Erythroblast (primary cell): ENCODE data around the gene OR13A1.
"Not testable (repeated sequence)": the region's sequence is repeated elsewhere in the genome, so short reads cannot be mapped to it uniquely, and the experiment has no call there.

Source experiments
- DNase-seq, 2 experiments: peaks; one replicate each; lab custom pipeline; 2025; lab: John Stamatoyannopoulos, UW
- GATA1 ChIP-seq: IDR thresholded peaks from 2 replicates; pipeline ENCODE4 v1.6.1; 2011; ENCODE audit warnings: low read depth, mild to moderate bottlenecking, control low read depth, low read length, moderate library complexity
- POLR2A ChIP-seq: IDR thresholded peaks from 2 replicates; pipeline ENCODE4 v1.6.1; 2011; ENCODE audit warnings: mild to moderate bottlenecking, low read length

OR13A1 gene

DNA sequence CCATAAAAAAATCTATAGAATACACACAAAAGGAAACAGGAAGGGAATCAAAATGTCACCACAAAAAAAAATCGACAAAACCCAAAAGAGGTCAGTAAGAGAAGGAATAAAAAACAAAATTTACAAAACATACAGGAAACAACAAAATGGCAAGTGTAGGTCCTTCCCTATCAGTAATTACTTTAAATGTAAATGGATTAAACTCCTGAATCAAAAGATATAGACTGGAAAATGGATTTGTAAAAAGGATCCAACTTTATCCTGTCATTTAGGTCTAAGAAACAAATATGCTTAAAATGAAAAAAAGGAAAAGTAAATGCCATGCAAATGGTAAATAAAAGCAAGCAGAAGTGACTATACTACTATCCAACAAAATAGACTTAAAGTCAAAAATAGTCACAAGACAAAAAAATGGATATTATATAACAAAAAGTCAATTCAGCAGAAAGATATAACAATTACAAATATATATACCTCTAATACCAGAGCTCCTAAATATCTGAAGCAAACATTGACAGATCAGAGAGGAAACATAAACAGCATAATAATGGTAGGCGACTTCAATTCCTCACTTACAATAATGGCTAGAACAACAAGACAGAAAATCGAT, 2.0 kb downstream of the OR13A1 start:
- DNase-seq: no peak
- no peak for TF ChIP-seq GATA1
- no peak for TF ChIP-seq POLR2A

DNA sequence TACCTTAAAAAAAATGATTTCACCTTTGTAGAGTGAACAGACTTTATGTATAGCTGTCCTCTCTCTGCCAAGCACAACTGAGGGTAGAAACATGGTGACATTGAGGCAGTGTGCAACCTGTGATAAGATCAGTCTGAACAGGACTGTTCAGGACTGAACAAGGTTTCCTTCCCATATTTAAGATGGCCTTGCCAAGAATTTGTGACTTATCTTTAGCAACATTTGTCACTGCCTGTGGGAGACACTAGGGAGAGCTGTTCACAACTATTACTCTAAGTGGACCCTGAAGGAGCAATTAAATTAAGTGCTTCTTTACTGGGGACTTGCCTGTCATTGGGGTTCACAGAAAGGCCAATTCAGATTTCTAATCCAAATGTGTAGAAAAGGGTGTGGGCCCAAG, 6.7 kb downstream of the OR13A1 start:
- TF ChIP-seq GATA1: no peak
- TF ChIP-seq POLR2A: no peak
- peak; percentile 68 to 82 for DNase-seq

DNA sequence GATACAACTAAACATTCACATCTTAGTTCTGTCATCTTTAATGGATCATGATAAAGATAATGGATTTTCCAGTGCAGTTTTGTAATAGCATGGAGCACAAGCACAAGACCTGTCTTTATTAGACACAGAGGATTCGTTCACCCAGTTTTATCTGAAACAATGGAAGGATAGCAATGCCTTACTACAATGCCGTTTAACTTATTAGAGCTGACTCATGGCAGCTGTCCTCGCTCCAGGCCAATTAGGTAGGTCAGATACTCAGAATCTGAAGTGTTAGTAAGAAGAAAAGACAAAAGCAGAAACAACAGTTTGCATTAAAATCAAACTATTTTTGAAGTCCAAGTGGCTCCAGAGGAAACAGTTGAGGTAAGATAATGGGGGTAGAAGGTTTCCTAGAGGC, 12.8 kb downstream of the OR13A1 start:
- TF ChIP-seq POLR2A: no peak
- no peak for TF ChIP-seq GATA1

DNA sequence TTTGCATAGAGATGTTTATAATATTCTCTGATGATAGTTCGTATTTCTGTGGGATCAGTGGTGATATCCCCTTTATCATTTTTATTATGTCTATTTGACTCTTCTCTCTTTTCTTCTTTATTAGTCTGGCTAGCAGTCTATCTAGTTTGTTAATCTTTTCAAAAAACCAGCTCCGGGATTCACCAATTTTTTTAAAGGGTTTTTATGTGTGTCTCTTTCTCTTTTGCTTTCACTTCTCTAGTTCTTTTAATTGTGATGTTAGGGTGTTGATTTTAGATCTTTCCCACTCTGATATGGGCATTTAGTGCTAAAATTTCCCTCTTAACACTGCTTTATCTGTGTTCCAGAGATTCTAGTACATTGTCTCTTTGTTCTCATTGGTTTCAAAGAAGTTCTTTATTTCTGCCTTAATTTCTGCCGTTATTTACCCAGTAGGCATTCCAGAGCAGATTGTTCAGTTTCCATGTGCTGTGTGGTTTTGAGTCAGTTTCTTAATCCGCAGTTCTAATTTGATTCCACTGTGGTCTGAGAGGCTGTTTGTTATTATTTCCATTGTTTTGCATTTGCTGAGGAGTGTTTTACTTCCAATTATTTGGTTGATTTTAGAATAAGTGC, 17.0 kb downstream of the OR13A1 start:
- DNase-seq: not testable (repeated sequence)

More for the DNA sequence above, 12.8 kb downstream of the OR13A1 start:
- no peak for DNase-seq

DNA sequence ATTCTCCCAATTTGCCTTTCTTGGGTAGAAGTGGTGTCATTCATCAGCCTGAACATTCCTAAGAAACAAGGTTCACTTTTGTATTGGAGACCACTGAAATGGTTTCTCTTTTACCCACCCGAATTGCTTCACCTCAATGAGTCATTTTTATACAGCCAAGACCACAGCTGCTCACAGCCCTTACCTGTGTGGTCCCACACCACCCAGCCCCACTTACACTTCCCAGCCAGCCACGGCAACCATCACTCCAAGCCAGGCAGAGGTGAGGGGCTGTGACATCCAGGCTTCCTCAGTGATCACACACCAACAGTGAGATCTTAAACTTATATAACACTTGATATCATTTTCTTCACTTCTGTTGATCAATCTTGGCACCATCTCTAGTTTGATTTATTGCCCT, 20.7 kb downstream of the OR13A1 start:
- TF ChIP-seq GATA1: no peak
- no peak for TF ChIP-seq POLR2A
- no peak for DNase-seq

DNA sequence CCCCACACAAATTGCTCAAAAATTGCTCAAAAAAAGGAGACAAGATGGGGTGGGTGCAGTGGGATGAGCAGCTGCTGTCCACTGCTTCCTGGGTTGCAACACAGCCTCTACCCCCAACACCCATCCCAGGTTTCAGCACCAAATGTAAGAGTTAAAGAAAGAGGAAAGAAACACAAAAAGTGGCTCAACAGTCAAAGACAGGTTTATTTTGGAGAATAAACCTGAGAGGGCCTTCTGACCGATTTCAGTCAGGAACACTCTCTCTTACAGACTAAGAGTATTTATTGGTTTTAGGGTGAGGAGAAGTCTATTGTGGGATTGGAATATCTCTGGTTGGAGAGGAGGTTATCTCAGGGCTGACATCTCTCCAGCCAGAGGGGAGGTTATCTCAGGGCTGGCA, 28.4 kb downstream of the OR13A1 start:
- TF ChIP-seq GATA1 (no peak), POLR2A (no peak)
- DNase-seq: no peak

DNA sequence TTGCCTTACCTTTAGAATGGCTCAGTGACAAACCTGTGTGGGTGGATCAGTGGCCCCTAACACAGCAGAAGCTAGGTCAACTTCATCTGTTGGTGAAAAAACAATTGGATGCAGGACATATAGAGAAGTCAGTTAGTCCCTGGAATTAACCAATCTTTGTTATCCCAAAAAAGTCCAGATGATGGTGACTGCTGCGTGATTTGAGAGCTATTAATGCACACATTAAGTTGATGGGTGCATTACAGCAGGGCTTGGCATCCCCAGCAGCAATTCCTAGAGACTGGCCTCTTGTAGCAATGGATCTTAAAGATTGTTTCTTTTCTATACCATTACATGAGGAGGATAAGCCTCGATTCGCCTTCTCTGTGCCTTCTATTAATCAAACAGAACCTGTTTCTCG, 33.3 kb downstream of the OR13A1 start:
- no peak for TF ChIP-seq GATA1
- no peak for TF ChIP-seq POLR2A

DNA sequence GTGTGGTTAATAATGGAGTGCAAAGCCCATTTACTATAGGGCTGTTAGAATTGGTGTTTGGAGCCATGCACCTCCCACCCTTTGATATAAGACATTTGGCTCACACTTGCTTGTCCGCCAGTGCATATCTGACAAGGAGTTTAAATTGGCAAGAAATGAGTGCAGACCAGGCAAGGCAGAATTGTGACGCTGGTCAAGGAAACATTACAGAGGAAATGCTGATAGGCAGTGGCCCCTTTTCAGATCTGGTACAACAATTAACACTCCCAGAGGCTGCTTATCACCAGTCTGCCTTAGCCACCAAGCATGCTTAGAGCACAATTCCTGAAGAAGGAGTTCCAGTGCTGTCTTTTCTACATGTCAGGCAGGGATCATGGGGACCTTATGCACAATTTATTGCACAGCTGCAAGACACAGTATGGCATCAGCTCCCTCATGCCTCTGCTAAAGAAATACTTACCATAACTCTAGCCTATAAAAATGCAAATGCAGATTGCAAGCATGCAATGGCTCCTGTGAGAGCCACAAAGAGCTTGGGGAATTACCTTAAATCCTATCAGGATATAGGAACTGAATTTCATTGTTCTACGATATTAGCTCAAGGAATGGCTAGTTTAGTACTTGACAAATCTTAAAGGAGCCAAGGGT, 35.2 kb downstream of the OR13A1 start:
- peak; percentile 51 to 84 for DNase-seq
- TF ChIP-seq GATA1: no peak
- peak; percentile 33 for TF ChIP-seq POLR2A

More for the DNA sequence above, 33.3 kb downstream of the OR13A1 start:
- DNase-seq: no peak

DNA sequence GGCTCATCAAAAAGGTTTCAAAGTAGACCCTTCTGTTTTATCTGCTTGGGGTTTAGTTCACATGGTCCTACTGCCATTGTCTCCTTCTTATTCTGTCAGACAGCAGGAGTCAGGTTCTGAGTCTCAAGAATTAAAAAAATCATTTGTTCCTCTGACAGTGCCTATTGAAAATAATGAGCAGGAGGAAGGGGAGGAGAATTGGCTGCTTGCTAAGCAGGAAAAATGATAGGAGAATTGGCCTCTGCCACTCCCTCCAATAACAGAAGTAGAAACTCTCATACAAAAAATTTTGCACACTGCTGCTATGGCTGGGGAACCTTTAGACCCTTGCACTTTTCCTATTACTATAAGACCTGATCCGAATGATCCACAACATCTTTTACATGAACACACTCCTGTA, 35.7 kb downstream of the OR13A1 start:
- TF ChIP-seq POLR2A (no peak), GATA1 (no peak)
- DNase-seq: peak in 1 of 2 experiments; percentile 42

DNA sequence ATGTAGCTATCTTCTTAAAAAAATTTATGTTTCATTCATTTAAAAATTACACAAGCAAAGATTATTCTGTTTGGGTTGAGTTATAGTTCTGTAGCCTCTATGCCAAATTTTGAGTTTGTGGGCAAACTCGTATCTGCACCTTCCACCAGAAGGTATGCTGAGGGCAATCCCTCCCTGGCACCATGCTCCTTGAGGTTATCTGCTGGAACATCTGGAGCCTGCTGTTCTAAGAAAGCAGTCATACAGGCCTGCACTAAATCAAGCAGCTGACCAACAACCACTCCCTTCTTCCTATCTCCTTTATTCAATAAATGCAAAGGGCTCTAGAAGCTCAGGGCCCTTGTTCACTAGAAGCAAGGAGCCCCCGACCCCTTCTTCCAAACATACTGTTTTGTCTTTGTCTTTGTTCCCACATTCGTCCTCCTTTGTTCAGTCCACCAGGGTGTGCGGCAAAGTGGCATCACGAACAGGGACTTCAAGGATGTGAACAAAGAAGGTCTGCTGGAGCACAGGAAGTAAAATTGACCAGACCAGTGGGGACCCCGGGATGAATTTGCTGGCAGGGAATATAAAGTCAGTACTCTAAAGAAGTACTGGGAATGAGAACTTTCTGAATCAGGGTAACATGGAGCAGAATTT, 36.4 kb downstream of the OR13A1 start:
- DNase-seq: peak; percentile 91 to 99
- TF ChIP-seq POLR2A: peak; percentile 41
- peak; percentile 53 for TF ChIP-seq GATA1

DNA sequence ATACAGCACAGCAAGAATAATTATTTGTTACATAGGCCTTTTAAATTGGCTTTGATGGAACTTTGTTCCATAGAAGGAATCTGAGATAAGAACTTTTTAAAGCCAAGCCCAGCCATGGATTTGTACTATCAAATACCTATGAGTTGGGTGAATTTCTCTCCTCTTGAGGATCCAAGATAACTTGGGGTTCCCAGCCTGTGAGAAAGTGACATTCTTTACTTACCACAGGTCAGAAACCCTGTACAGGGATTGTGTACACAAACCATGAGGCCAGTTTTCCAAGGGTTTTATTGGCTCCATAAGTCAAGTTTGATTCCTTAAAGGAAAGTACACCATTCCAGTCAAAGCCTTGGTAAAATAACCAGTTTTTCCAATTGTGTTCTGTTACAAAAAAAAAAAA, 39.3 kb downstream of the OR13A1 start:
- DNase-seq: not testable (repeated sequence)

DNA sequence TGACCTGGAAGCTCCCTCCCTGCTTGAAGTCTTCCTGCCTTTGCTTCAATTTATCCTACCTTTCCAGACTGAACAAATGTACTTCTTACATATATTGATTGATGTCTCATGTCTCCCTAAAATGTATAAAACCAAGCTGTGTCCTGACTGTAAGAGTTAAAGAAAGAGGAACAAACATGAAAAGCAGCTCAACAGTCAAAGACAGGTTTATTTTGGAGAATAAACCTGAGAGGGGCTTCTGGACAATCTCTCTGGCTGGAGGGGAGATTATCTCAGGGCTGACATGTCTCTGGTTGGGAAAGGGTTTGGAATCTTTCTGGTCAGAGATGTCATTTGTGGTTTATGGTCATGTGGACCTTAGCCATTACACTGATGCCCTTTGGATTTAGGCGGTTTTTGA, 41.0 kb downstream of the OR13A1 start:
- no peak for TF ChIP-seq GATA1
- TF ChIP-seq POLR2A: no peak
- DNase-seq: no peak

DNA sequence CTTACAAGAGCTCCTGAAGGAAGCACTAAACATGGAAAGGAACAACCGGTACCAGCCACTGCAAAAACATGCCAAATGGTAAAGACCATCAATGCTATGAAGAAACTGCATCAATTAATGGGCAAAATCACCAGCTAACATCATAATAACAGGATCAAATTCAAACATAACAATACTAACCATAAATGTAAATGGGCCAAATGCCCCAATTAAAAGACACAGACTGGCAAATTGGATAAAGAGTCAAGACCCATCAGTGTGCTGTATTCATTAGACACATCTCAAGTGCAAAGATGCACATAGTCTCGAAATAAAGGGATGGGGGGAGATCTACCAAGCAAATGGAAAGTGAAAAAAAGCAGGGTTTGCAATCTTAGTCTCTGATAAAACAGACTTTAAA, 47.6 kb downstream of the OR13A1 start:
- DNase-seq: not testable (repeated sequence)

DNA sequence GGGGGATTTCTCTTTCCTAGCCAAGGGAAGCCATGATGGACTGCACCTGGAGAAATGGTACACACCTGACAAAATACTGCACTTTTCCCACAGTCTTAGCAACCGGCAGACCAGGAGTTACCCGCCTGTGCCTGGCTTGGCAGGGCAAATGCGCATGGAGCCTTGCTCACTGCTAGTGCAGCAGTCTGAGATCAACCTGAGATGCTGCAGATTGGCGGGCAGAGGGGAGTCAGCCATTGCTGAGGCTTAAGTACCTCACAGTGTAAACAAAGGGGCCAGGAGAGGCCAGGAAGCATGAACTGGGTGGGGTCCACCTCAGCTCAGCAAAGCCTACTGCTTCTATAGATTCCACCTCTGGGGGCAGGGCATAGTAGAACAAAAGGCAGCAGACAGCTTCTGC, 49.4 kb downstream of the OR13A1 start:
- DNase-seq: no peak
- TF ChIP-seq GATA1: no peak
- no peak for TF ChIP-seq POLR2A
